GM23338 (cell line): ENCODE data around the gene PRMT7. TPM values are rescaled to one million over a fixed set of nuclear protein-coding genes. Genes with fewer than 3 reads are reported as not detected.

Experiments used
- ATAC-seq: fragments of 200-7000 bp; cut with Tn5 transposase; 3 replicates; pipeline ENCODE4 v1.9.1; 2020
- DNase-seq: peaks from one replicate; pipeline ENCODE4 v3.0.0-alpha.2; 2015; ENCODE audit warnings: low spot score
- H2AFZ ChIP-seq: fragments of 200-600 bp; sonication (generic); 2 replicates; pipeline ENCODE4 v1.8.0; 2016; ENCODE audit warnings: antibody characterized with exemption, mild to moderate bottlenecking, moderate library complexity
- H3F3A ChIP-seq: fragments of 200-600 bp; sonication (generic); replicated peaks from 2 replicates; pipeline ENCODE4 v1.8.0; 2017; ENCODE audit warnings: antibody characterized with exemption, mixed run types, low read depth
- H3K27ac ChIP-seq: fragments of 200-600 bp; sonication (generic); 2 replicates; pipeline ENCODE4 v1.6.1; 2016; ENCODE audit warnings: low read depth
- H3K27me3 ChIP-seq: fragments of 200-600 bp; sonication (generic); 2 replicates; pipeline ENCODE4 v1.8.0; 2016; ENCODE audit warnings: mild to moderate bottlenecking, mixed run types, moderate library complexity; ENCODE audit not compliant: insufficient read depth
- H3K36me3 ChIP-seq: fragments of 200-600 bp; sonication (generic); 2 replicates; pipeline ENCODE4 v1.8.0; 2016; ENCODE audit warnings: mild to moderate bottlenecking; ENCODE audit not compliant: insufficient read depth
- H3K4me1 ChIP-seq: fragments of 200-600 bp; sonication (generic); 2 replicates; pipeline ENCODE4 v1.8.0; 2016; ENCODE audit warnings: mild to moderate bottlenecking, moderate library complexity; ENCODE audit not compliant: insufficient read depth
- H3K4me2 ChIP-seq: fragments of 200-600 bp; sonication (generic); 2 replicates; pipeline ENCODE4 v1.7.1; 2017; ENCODE audit warnings: mixed run types
- H3K4me3 ChIP-seq: fragments of 200-600 bp; sonication (generic); 2 replicates; pipeline ENCODE4 v1.6.1; 2016; ENCODE audit warnings: mixed run types
- H3K79me2 ChIP-seq: fragments of 200-600 bp; sonication (generic); replicated peaks from 2 replicates; pipeline ENCODE4 v1.8.0; 2017; ENCODE audit warnings: mild to moderate bottlenecking; ENCODE audit not compliant: insufficient read depth
- H3K9me2 ChIP-seq: fragments of 200-600 bp; sonication (generic); 2 replicates; pipeline ENCODE4 v1.8.0; 2017; ENCODE audit not compliant: insufficient read depth
- H4K20me1 ChIP-seq: fragments of 200-600 bp; sonication (generic); replicated peaks from 2 replicates; pipeline ENCODE4 v1.8.0; 2017; ENCODE audit warnings: mild to moderate bottlenecking; ENCODE audit not compliant: insufficient read depth
- H3K27ac Mint-ChIP-seq: 2 replicates; pipeline ENCODE4 v1.8.0; 2020; ENCODE audit warnings: inconsistent platforms, mild to moderate bottlenecking, moderate library complexity, mixed read lengths
- H3K27me3 Mint-ChIP-seq: 3 replicates; pipeline ENCODE4 v1.8.0; 2022; ENCODE audit warnings: low read depth, mild to moderate bottlenecking, moderate library complexity, mixed read lengths, inconsistent platforms; ENCODE audit not compliant: insufficient read depth, poor library complexity
- H3K36me3 Mint-ChIP-seq: 3 replicates; pipeline ENCODE4 v1.8.0; 2021; ENCODE audit warnings: low read depth, mild to moderate bottlenecking, inconsistent platforms, moderate library complexity, mixed read lengths
- H3K4me1 Mint-ChIP-seq: 3 replicates; pipeline ENCODE4 v1.8.0; 2020; ENCODE audit warnings: mild to moderate bottlenecking, inconsistent platforms, mixed read lengths
- H3K4me3 Mint-ChIP-seq: 3 replicates; pipeline ENCODE4 v1.8.0; 2021; ENCODE audit warnings: moderate library complexity, mild to moderate bottlenecking, inconsistent platforms, mixed read lengths
- H3K9me3 Mint-ChIP-seq: 3 replicates; pipeline ENCODE4 v1.8.0; 2020; ENCODE audit warnings: moderate library complexity, mild to moderate bottlenecking, inconsistent platforms, mixed read lengths
- CREB1 ChIP-seq: fragments of 250-450 bp; sonication (Bioruptor Pico); IDR thresholded peaks from 2 replicates; pipeline ENCODE4 v1.5.0; 2020; ENCODE audit warnings: low read depth, mild to moderate bottlenecking, moderate library complexity
- EZH2 ChIP-seq: fragments of 200-600 bp; sonication (generic); IDR thresholded peaks from one replicate; pipeline ENCODE4 v1.8.0; 2017; ENCODE audit warnings: antibody characterized with exemption, mild to moderate bottlenecking, low read depth; ENCODE audit not compliant: unreplicated experiment
- EZH2phosphoT487 ChIP-seq: fragments of 200-600 bp; sonication (generic); IDR thresholded peaks from one replicate; pipeline ENCODE4 v1.8.1; 2018; ENCODE audit warnings: antibody characterized with exemption; ENCODE audit not compliant: unreplicated experiment
- JUNB ChIP-seq: IDR thresholded peaks from one replicate; pipeline ENCODE4 v1.6.1; 2016; ENCODE audit warnings: antibody characterized with exemption; ENCODE audit not compliant: unreplicated experiment
- NANOG ChIP-seq: IDR thresholded peaks from 2 replicates; pipeline ENCODE4 v1.6.1; 2016; ENCODE audit warnings: antibody characterized with exemption, borderline replicate concordance
- POLR2AphosphoS5 ChIP-seq: IDR thresholded peaks from 2 replicates; pipeline ENCODE4 v1.6.1; 2016; ENCODE audit warnings: antibody characterized with exemption, low read depth
- STAT1 ChIP-seq: IDR thresholded peaks from one replicate; pipeline ENCODE4 v1.6.1; 2016; ENCODE audit warnings: antibody characterized with exemption; ENCODE audit not compliant: unreplicated experiment
- ZNF114 ChIP-seq: fragments of 250-450 bp; sonication (Bioruptor Pico); IDR thresholded peaks from 2 replicates; pipeline ENCODE4 v1.5.0; 2020; ENCODE audit warnings: mild to moderate bottlenecking, moderate library complexity
- ZNF331 ChIP-seq: fragments of 250-450 bp; sonication (Bioruptor Pico); IDR thresholded peaks from 2 replicates; pipeline ENCODE4 v1.5.0; 2020; ENCODE audit warnings: low read depth, mild to moderate bottlenecking, moderate library complexity
- polyA plus RNA-seq: library from polyadenylated mRNA; unstranded; fragments of >200 nt; fragmentation: Nextera tagmentation; extraction: Ambion mirVana; gene quantifications from 2 replicates; pipeline ENCODE4 v1.2.1, GENCODE V29; 2016
- total RNA-seq: library from RNA; depleted of rRNA; stranded (reverse); fragments of >200 nt; shearing (Covaris generic); gene quantifications from 2 replicates; pipeline ENCODE4 v1.2.3, GENCODE V29; 2014
- TF ChIP-seq, protein P1 (sequence below): IDR thresholded peaks from 2 replicates; pipeline ENCODE4 v1.6.1; 2016; ENCODE audit warnings: antibody characterized with exemption
- TF ChIP-seq, protein P2 (sequence below), 2 experiments: fragments of 200-600 bp in 1 of 2; sonication (generic) in 1 of 2; conservative IDR thresholded peaks; 2 replicates each; pipeline versions ENCODE4 v1.5.1 to v1.6.1; 2016 to 2017; ENCODE audit warnings: antibody characterized with exemption in 2 of 2, low read depth in 2 of 2, mild to moderate bottlenecking in 2 of 2, moderate library complexity in 1 of 2
- TF ChIP-seq, protein P3 (sequence below): IDR thresholded peaks from one replicate; pipeline ENCODE4 v1.6.1; 2018; ENCODE audit warnings: antibody characterized with exemption; ENCODE audit not compliant: unreplicated experiment
- TF ChIP-seq, protein P4 (sequence below): fragments of 250-450 bp; sonication (Bioruptor Pico); IDR thresholded peaks from 2 replicates; pipeline ENCODE4 v1.5.0; 2020; ENCODE audit warnings: mild to moderate bottlenecking, moderate library complexity

The PRMT7 gene
- total and polyA plus RNA-seq, 2 experiments from 2014 or later, result 20.2 to 65.3 TPM

DNA sequence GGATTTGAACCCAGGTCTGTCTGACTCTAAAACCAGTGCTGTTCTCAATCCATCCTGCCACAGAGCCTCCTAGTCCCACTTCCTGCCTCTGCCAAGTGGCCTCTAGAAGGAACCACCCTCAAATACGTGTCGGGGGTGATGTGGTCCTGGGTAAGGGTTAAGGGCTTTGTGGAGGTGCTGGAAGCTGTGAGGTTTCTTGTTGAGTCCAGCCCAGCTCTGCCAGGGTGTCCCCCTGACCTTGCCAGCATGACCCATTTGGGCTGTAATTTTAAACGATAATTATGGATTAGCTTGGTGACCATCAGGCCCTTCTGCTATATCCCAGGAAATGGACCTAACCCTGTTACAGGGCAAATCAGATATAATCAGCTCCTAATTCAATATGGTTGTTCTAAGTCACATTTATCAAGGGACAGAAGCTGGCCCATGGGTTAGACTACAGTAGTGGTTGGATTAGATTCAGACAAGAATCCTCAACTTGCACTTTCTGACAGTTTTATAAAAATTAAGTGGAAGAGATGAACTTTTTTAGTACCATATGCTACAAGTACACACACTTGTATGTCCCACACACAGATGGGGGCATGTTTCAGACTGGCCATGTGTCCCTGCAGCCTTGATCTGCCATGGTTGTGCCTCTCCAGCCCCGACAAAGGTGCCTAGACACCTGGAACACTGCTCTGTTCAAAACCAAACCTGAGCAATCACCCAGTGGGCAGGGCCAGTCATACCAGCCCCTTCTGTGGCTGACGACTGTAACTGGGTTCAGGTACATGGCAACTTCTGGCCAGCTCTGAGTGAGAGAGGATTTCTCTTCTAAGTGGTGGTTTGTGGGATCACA, 89.5 kb downstream of the PRMT7 start:
- no peaks in the 10 kb centered on the region for H3K9me3 Mint-ChIP-seq
- H3K27ac ChIP-seq, result no peak overlapping the region

More for the DNA sequence above, 89.5 kb downstream of the PRMT7 start:
- H4K20me1 ChIP-seq, result no peaks in the 10 kb centered on the region
- H2AFZ ChIP-seq, result no peak overlapping the region
- DNase-seq (no peak), ATAC-seq (no peak)
- no peaks in the 10 kb centered on the region for H3K79me2 ChIP-seq
- H3K9me2 ChIP-seq, result no peaks in the 10 kb centered on the region
- Mint-ChIP-seq H3K36me3 (no peaks in the 10 kb centered on the region), H3K27ac (no peak overlapping the region), H3K27me3 (peaks cover 5% of the 10 kb centered on the region), H3K4me3 (no peak overlapping the region), H3K4me1 (peaks cover 17% of the 10 kb centered on the region)
- no peaks in the 10 kb centered on the region for H3K36me3 ChIP-seq
- H3K4me1 ChIP-seq, result peaks cover 10% of the 10 kb centered on the region
- H3K4me3 ChIP-seq, result no peak overlapping the region
- TF ChIP-seq, protein P1, sequence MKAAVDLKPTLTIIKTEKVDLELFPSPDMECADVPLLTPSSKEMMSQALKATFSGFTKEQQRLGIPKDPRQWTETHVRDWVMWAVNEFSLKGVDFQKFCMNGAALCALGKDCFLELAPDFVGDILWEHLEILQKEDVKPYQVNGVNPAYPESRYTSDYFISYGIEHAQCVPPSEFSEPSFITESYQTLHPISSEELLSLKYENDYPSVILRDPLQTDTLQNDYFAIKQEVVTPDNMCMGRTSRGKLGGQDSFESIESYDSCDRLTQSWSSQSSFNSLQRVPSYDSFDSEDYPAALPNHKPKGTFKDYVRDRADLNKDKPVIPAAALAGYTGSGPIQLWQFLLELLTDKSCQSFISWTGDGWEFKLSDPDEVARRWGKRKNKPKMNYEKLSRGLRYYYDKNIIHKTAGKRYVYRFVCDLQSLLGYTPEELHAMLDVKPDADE, result no peak
- TF ChIP-seq NANOG, result no peak
- no peak for TF ChIP-seq ZNF331
- no peak for TF ChIP-seq CREB1 (CRISPR knock-in tag)
- TF ChIP-seq, protein P2, sequence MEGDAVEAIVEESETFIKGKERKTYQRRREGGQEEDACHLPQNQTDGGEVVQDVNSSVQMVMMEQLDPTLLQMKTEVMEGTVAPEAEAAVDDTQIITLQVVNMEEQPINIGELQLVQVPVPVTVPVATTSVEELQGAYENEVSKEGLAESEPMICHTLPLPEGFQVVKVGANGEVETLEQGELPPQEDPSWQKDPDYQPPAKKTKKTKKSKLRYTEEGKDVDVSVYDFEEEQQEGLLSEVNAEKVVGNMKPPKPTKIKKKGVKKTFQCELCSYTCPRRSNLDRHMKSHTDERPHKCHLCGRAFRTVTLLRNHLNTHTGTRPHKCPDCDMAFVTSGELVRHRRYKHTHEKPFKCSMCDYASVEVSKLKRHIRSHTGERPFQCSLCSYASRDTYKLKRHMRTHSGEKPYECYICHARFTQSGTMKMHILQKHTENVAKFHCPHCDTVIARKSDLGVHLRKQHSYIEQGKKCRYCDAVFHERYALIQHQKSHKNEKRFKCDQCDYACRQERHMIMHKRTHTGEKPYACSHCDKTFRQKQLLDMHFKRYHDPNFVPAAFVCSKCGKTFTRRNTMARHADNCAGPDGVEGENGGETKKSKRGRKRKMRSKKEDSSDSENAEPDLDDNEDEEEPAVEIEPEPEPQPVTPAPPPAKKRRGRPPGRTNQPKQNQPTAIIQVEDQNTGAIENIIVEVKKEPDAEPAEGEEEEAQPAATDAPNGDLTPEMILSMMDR (conservative IDR thresholded peaks at IDR 0.05; ENCODE audit: low read depth in 2 of 2), result no peak
- TF ChIP-seq STAT1, result no peak
- TF ChIP-seq, protein P3, sequence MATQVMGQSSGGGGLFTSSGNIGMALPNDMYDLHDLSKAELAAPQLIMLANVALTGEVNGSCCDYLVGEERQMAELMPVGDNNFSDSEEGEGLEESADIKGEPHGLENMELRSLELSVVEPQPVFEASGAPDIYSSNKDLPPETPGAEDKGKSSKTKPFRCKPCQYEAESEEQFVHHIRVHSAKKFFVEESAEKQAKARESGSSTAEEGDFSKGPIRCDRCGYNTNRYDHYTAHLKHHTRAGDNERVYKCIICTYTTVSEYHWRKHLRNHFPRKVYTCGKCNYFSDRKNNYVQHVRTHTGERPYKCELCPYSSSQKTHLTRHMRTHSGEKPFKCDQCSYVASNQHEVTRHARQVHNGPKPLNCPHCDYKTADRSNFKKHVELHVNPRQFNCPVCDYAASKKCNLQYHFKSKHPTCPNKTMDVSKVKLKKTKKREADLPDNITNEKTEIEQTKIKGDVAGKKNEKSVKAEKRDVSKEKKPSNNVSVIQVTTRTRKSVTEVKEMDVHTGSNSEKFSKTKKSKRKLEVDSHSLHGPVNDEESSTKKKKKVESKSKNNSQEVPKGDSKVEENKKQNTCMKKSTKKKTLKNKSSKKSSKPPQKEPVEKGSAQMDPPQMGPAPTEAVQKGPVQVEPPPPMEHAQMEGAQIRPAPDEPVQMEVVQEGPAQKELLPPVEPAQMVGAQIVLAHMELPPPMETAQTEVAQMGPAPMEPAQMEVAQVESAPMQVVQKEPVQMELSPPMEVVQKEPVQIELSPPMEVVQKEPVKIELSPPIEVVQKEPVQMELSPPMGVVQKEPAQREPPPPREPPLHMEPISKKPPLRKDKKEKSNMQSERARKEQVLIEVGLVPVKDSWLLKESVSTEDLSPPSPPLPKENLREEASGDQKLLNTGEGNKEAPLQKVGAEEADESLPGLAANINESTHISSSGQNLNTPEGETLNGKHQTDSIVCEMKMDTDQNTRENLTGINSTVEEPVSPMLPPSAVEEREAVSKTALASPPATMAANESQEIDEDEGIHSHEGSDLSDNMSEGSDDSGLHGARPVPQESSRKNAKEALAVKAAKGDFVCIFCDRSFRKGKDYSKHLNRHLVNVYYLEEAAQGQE, result no peak
- no peak for TF ChIP-seq EZH2
- no peak for TF ChIP-seq EZH2phosphoT487
- no peak for TF ChIP-seq POLR2AphosphoS5
- no peak for TF ChIP-seq ZNF114 (CRISPR knock-in tag)
- TF ChIP-seq, protein P4, sequence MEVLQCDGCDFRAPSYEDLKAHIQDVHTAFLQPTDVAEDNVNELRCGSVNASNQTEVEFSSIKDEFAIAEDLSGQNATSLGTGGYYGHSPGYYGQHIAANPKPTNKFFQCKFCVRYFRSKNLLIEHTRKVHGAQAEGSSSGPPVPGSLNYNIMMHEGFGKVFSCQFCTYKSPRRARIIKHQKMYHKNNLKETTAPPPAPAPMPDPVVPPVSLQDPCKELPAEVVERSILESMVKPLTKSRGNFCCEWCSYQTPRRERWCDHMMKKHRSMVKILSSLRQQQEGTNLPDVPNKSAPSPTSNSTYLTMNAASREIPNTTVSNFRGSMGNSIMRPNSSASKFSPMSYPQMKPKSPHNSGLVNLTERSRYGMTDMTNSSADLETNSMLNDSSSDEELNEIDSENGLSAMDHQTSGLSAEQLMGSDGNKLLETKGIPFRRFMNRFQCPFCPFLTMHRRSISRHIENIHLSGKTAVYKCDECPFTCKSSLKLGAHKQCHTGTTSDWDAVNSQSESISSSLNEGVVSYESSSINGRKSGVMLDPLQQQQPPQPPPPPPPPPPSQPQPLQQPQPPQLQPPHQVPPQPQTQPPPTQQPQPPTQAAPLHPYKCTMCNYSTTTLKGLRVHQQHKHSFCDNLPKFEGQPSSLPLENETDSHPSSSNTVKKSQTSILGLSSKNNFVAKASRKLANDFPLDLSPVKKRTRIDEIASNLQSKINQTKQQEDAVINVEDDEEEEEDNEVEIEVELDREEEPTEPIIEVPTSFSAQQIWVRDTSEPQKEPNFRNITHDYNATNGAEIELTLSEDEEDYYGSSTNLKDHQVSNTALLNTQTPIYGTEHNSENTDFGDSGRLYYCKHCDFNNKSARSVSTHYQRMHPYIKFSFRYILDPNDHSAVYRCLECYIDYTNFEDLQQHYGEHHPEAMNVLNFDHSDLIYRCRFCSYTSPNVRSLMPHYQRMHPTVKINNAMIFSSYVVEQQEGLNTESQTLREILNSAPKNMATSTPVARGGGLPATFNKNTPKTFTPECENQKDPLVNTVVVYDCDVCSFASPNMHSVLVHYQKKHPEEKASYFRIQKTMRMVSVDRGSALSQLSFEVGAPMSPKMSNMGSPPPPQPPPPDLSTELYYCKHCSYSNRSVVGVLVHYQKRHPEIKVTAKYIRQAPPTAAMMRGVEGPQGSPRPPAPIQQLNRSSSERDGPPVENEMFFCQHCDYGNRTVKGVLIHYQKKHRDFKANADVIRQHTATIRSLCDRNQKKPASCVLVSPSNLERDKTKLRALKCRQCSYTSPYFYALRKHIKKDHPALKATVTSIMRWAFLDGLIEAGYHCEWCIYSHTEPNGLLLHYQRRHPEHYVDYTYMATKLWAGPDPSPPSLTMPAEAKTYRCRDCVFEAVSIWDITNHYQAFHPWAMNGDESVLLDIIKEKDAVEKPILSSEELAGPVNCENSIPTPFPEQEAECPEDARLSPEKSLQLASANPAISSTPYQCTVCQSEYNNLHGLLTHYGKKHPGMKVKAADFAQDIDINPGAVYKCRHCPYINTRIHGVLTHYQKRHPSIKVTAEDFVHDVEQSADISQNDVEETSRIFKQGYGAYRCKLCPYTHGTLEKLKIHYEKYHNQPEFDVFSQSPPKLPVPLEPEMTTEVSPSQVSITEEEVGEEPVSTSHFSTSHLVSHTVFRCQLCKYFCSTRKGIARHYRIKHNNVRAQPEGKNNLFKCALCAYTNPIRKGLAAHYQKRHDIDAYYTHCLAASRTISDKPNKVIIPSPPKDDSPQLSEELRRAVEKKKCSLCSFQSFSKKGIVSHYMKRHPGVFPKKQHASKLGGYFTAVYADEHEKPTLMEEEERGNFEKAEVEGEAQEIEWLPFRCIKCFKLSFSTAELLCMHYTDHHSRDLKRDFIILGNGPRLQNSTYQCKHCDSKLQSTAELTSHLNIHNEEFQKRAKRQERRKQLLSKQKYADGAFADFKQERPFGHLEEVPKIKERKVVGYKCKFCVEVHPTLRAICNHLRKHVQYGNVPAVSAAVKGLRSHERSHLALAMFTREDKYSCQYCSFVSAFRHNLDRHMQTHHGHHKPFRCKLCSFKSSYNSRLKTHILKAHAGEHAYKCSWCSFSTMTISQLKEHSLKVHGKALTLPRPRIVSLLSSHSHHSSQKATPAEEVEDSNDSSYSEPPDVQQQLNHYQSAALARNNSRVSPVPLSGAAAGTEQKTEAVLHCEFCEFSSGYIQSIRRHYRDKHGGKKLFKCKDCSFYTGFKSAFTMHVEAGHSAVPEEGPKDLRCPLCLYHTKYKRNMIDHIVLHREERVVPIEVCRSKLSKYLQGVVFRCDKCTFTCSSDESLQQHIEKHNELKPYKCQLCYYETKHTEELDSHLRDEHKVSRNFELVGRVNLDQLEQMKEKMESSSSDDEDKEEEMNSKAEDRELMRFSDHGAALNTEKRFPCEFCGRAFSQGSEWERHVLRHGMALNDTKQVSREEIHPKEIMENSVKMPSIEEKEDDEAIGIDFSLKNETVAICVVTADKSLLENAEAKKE (CRISPR knock-in tag), result no peak
- no peak for TF ChIP-seq JUNB
- H3K4me2 ChIP-seq, result no peak overlapping the region
- no peaks in the 10 kb centered on the region for H3K27me3 ChIP-seq
- no peaks in the 10 kb centered on the region for H3F3A ChIP-seq
